GM23248 (cell line): ENCODE data around the gene LARP1.

Source experiments
- EZH2 ChIP-seq: fragments of 200-600 bp; sonication (generic); IDR thresholded peaks from 2 replicates; pipeline ENCODE4 v1.6.1; 2018; ENCODE audit warnings: antibody characterized with exemption, mild to moderate bottlenecking; ENCODE audit not compliant: insufficient read depth, poor library complexity, severe bottlenecking
- EZH2phosphoT487 ChIP-seq: fragments of 200-600 bp; sonication (generic); IDR thresholded peaks from 2 replicates; pipeline ENCODE4 v1.6.1; 2018; ENCODE audit warnings: antibody characterized with exemption, moderate library complexity, mild to moderate bottlenecking, low read depth; ENCODE audit not compliant: insufficient read depth

- TF ChIP-seq EZH2, result no peak
- no peak for TF ChIP-seq EZH2phosphoT487
These were observed 45.5 kb upstream of the LARP1 start for GRCh38 chr5:154709368-154710305.
